HepG2 (cell line): ENCODE results near the gene INTS14. TPM values are rescaled to one million over a fixed set of nuclear protein-coding genes. Genes with fewer than 3 reads are reported as not detected.

Experiments used
- AHDC1 ChIP-seq: sonication (generic); formaldehyde crosslinking; IDR thresholded peaks from 2 replicates; pipeline ENCODE4 v1.5.1; 2020; ENCODE audit warnings: mild to moderate bottlenecking, missing genetic modification reagents, borderline replicate concordance
- CBX2 ChIP-seq, 2 experiments: fragments of 200-600 bp in 1 of 2; sonication (generic); formaldehyde crosslinking in 1 of 2; IDR thresholded peaks; 2 replicates each; pipeline versions ENCODE4 v1.7.0 to v1.8.1; 2018 to 2022; ENCODE audit warnings: low read depth in 2 of 2, low read length in 1 of 2, mild to moderate bottlenecking in 1 of 2, missing genetic modification reagents in 1 of 2
- CCDC6 ChIP-seq: sonication (generic); formaldehyde crosslinking; IDR thresholded peaks from 2 replicates; pipeline ENCODE4 v1.8.1; 2022; ENCODE audit warnings: mild to moderate bottlenecking, missing genetic modification reagents, moderate library complexity
- HNF1A ChIP-seq, 2 experiments: sonication (generic) in 1 of 2; formaldehyde crosslinking in 1 of 2; IDR thresholded peaks; 2 replicates each; pipeline versions ENCODE4 v1.4.0 to v1.6.1; 2016 to 2020; ENCODE audit warnings: borderline replicate concordance in 1 of 2, low read depth in 1 of 2, mild to moderate bottlenecking in 1 of 2, missing genetic modification reagents in 1 of 2
- KAT2B ChIP-seq: fragments of 150-350 bp; IDR thresholded peaks from 2 replicates; pipeline ENCODE4 v1.6.1; 2014; ENCODE audit warnings: low read depth, low read length, borderline replicate concordance
- MED8 ChIP-seq: sonication (generic); formaldehyde crosslinking; IDR thresholded peaks from 2 replicates; pipeline ENCODE4 v1.8.1; 2023; ENCODE audit warnings: mild to moderate bottlenecking, missing genetic modification reagents; ENCODE audit not compliant: insufficient replicate concordance
- RARA ChIP-seq: IDR thresholded peaks from 2 replicates; pipeline ENCODE4 v1.6.1; 2016; ENCODE audit warnings: missing genetic modification reagents, missing compliant biosample characterization
- ZFP82 ChIP-seq: sonication (generic); formaldehyde crosslinking; IDR thresholded peaks from 2 replicates; pipeline ENCODE4 v1.5.1; 2020; ENCODE audit warnings: mild to moderate bottlenecking, missing genetic modification reagents, borderline replicate concordance
- ZNF207 ChIP-seq: fragments of 450-650 bp; IDR thresholded peaks from 2 replicates; pipeline ENCODE4 v1.6.1; 2016; ENCODE audit warnings: antibody characterized with exemption, borderline replicate concordance
- ZNF598 ChIP-seq: sonication (generic); formaldehyde crosslinking; IDR thresholded peaks from 2 replicates; pipeline ENCODE4 v1.5.1; 2020; ENCODE audit warnings: mild to moderate bottlenecking, missing genetic modification reagents, borderline replicate concordance
- ZNF746 ChIP-seq: sonication (generic); formaldehyde crosslinking; IDR thresholded peaks from 2 replicates; pipeline ENCODE4 v1.8.0; 2022; ENCODE audit warnings: mild to moderate bottlenecking, missing genetic modification reagents
- ZNF790 ChIP-seq: sonication (generic); formaldehyde crosslinking; IDR thresholded peaks from 2 replicates; pipeline ENCODE4 v1.8.0; 2022; ENCODE audit warnings: missing genetic modification reagents, mild to moderate bottlenecking, borderline replicate concordance
- polyA plus RNA-seq, 8 experiments: library from polyadenylated mRNA; depleted of rRNA in 3 of 8; stranded (reverse) in 7 of 8; unstranded in 1 of 8; fragments of >200 nt; fragmentation: Illumina TruSeq in 4 of 8; extraction: Trizol in 4 of 8; gene quantifications; 2 replicates each; pipeline versions ENCODE4 v1.2.1 to v1.2.3, GENCODE V29; 2011 to 2016; ENCODE audit warnings: low read depth in 4 of 8, missing spikeins in 1 of 8, mixed read lengths in 1 of 8; ENCODE audit not compliant: insufficient read depth in 1 of 8
- total RNA-seq, 5 experiments: library from RNA; depleted of rRNA; stranded (reverse); fragments of >200 nt; fragmentation: Illumina TruSeq; extraction: Trizol; gene quantifications; 2 replicates each; pipeline ENCODE4 v1.2.3, GENCODE V29; 2016; ENCODE audit warnings: low read depth in 1 of 5
- TF ChIP-seq, protein P1 (sequence below), 2 experiments: fragments of 450-650 bp in 1 of 2; sonication (generic) in 1 of 2; formaldehyde crosslinking; IDR thresholded peaks; 2 replicates each; pipeline versions ENCODE4 v1.5.0 to v1.8.0; 2020 to 2022; ENCODE audit warnings: mild to moderate bottlenecking in 1 of 2, missing genetic modification reagents in 1 of 2
- TF ChIP-seq, protein P2 (sequence below): sonication (generic); formaldehyde crosslinking; IDR thresholded peaks from 2 replicates; pipeline ENCODE4 v1.5.0; 2020; ENCODE audit warnings: missing genetic modification reagents

The INTS14 gene
- total and polyA plus RNA-seq, 2 of the 13 experiments (the other 11 are each of a cell fraction or from before 2014, with no cell fraction given), result 41.4 to 52.0 TPM

GRCh38 chr15:65610871-65611718 is at the start of gene INTS14 (continued):
- TF ChIP-seq HNF1A (IDR thresholded peaks at IDR 0.05; ENCODE audit: low read depth) (peak; percentile 50; the same call in 1 of the 2 replicates), HNF1A (CRISPR knock-in tag; IDR thresholded peaks at IDR 0.05; ENCODE audit: borderline replicate concordance) (peak; percentile 71; the same call in 1 of the 2 replicates), ZNF790 (CRISPR knock-in tag) (0 out of 2 replicates have a peak, but pooled peaks have one; percentile 52), ZNF746 (peak; percentile 47; the same call in 1 of the 2 replicates), RARA (CRISPR knock-in tag) (peak; percentile 73), ZNF598 (CRISPR knock-in tag) (0 out of 2 replicates have a peak, but pooled peaks have one; percentile 53), ZFP82 (CRISPR knock-in tag) (no peak; the same call in none of the 2 replicates), ZNF207 (no peak), KAT2B (no peak), CBX2 (IDR thresholded peaks at IDR 0.05; ENCODE audit: low read depth, low read length) (no peak), CBX2 (CRISPR knock-in tag; IDR thresholded peaks at IDR 0.05; ENCODE audit: low read depth) (no peak), AHDC1 (CRISPR knock-in tag) (peak; percentile 83; the same call in 1 of the 2 replicates), MED8 (peak; percentile 78), CCDC6 (peak; percentile 89; the same call in 1 of the 2 replicates)
- TF ChIP-seq, protein P1, sequence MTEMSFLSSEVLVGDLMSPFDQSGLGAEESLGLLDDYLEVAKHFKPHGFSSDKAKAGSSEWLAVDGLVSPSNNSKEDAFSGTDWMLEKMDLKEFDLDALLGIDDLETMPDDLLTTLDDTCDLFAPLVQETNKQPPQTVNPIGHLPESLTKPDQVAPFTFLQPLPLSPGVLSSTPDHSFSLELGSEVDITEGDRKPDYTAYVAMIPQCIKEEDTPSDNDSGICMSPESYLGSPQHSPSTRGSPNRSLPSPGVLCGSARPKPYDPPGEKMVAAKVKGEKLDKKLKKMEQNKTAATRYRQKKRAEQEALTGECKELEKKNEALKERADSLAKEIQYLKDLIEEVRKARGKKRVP (CRISPR knock-in tag; IDR thresholded peaks at IDR 0.05), result peak in 1 of 2 experiments; percentile 63; a peak in 2 of 4 replicates
- TF ChIP-seq, protein P2, sequence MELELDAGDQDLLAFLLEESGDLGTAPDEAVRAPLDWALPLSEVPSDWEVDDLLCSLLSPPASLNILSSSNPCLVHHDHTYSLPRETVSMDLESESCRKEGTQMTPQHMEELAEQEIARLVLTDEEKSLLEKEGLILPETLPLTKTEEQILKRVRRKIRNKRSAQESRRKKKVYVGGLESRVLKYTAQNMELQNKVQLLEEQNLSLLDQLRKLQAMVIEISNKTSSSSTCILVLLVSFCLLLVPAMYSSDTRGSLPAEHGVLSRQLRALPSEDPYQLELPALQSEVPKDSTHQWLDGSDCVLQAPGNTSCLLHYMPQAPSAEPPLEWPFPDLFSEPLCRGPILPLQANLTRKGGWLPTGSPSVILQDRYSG (CRISPR knock-in tag), result no peak
